TTC549 (cell line): ENCODE measurements around the gene ACMSD.
"Not testable (repeated sequence)": the region's sequence is repeated elsewhere in the genome, so short reads cannot be mapped to it uniquely, and the experiment has no call there.

Source experiments
- FAIRE-seq: peaks from 2 replicates; lab custom pipeline; 2012; peaks lifted over from hg19 to GRCh38; lab: Jason Lieb, UNC

ACMSD gene

DNA sequence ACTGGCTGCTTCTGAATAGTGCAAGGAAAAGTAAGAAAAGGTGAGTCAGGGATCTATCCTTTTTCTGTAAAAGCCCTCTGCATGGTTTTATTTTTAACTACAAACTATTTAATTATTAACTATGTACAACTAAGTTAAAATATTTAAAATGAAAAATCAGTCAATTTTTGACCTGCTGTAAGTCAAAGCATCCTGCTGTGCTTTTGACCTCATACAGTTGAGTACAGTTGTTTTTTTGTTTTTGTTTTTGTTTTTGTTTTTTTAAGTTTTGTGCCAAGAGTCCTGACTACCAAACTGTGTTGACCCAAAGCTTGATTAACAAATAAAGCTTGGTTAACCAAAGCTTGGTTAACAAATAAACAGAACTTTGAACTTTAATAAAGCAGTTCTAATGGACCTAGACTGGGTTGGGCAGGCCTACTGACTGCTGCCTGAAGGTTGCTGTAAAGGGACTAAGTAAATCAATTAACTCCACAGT lies at the start of gene ACMSD:
TSS of gene ACMSD (plus strand) at position 474 of the 478 bp plus-strand sequence. CDS start 67 bp downstream, outside the sequence.
- no peak for FAIRE-seq

DNA sequence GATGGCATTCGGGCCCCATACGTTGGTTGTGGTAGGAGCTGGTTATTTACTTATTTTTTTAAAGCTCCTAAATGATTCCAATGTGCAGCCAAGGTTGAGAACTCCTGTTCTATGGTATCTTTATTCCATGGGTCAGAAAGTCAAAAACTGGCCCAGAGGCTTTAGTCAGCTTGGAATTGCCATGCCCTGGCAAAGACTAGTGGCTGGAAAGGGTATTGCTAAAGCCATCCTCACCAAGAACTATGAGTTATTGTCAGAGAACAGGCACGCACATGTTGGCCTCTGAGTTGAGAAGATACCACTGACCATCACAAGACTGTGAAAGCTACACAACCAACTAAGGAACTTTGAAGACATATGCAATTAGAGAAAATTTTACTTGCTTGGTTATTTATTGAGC lies 47.9 kb upstream of the ACMSD start:
- FAIRE-seq, result no peak

DNA sequence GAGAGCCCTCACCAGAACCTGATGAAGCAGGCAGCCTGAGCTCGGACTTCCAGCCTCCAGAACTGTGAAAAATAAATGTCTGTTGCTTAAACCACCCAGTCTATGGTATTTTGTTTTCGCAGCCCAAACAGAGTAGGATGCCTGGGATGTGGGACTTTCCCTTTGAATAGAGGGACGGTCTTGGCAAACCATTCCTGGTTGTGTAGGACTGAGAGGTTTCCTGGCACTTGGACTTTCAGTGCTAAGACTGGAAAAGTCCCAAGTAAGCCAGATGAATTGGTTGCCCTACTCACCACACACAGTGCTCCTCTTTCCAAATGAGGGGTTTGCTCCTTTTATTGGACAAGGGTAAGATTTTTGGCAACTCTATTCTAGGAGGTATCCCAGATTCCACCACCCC lies 46.8 kb upstream of the ACMSD start:
- no peak for FAIRE-seq

DNA sequence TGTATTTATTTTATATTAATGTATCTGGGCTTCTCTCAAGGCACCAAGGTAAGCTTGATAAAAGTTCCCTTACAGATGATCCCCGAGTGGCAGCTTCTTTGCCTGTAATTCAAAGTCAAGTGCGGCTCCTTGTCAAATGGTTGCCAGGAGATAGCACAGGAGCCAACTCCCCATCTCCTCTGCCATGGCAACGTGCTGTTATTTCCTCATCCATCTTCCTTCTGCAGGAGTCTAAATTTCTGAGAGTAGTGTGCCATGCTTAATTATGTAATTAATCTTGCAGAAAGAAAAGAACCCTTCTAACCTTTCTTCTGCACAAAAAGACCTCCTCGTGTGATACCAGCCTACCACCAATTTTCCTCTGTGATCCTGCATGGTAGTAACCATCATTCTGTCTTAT lies 46.2 kb upstream of the ACMSD start:
- no peak for FAIRE-seq

DNA sequence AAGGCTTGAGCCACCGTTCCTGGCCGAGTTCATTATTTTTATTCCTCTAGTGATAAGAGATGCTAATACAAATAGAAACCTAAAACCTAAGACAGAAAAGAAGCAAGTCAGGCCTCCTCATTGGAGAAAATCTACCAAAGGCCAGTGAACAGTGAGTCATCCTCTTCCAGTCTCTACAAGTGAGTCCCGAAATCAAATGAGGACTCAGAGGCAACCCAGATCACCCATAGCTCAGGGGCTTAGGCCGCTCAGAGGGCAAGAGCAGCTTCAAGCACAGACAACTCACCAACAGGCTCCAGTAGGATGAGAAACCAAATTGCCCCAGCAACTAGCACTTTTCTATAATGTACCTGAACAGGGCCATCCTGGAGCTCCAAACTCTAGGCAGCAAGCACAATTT lies 42.7 kb upstream of the ACMSD start:
- FAIRE-seq, result no peak

GRCh38 chr2:134796373-134796772 lies 42.0 kb upstream of the ACMSD start:
- FAIRE-seq, result no peak

- no peak for FAIRE-seq
Measured at GRCh38 chr2:134799936-134800335, 38.5 kb upstream of the ACMSD start.

DNA sequence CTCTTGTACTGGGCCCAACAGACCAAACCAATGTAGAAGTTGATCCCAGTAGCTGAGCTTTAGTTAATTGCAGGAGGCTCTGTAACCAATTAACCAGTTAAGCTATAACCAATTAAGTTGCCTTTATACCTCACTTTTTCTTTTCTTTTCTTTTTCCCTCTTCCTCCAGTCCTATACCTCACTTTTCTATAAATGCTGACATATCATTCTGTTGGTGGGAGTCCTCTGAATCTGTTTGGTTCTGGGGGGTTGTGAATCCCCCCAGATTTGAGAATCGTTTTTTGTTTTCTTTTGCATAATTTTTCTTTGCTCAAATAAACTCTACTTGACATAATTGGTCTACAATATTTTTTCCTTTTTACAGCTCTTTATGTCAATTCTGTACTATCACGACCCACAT lies 38.1 kb upstream of the ACMSD start:
- FAIRE-seq, result no peak

GRCh38 chr2:134803609-134804405 lies 34.6 kb upstream of the ACMSD start:
- FAIRE-seq, result not testable (repeated sequence)

GRCh38 chr2:134815741-134816140 lies 22.7 kb upstream of the ACMSD start:
- FAIRE-seq, result no peak

GRCh38 chr2:134818321-134818720 lies 20.1 kb upstream of the ACMSD start:
- no peak for FAIRE-seq

- no peak for FAIRE-seq
Measured at GRCh38 chr2:134819334-134819733, 19.1 kb upstream of the ACMSD start.

DNA sequence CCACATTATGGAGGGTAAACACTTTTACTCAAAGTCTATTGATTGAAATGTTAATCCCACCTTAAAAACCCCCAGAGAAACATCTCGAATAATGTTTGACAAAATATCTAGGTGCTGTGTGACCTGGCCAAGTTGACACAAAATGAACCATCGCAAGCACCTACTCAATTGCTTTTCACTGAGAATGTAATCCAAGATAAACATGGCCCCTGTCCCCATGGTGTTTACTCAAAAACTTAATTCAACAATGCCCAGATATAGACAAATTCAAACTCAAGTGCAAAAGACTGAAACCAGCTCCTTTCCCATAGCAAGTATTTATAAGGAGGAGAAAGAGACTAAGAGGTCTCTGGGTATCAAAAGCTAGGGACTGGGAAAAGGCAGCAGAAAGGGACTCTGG lies 15.0 kb upstream of the ACMSD start:
- FAIRE-seq, result no peak

- no peak for FAIRE-seq
Measured at GRCh38 chr2:134823832-134824231, 14.6 kb upstream of the ACMSD start.

DNA sequence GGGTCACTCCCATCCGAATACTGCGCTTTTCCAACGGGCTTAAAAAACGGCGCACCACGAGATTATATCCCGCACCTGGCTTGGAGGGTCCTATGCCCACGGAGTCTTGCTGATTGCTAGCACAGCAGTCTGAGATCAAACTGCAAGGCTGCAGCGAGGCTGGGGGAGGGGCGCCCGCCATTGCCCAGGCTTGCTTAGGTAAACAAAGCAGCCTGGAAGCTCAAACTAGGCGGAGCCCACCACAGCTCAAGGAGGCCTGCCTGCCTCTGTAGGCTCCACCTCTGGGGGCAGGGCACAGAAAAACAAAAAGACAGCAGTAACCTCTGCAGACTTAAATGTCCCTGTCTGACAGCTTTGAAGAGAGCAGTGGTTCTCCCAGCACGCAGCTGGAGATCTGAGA lies 12.7 kb upstream of the ACMSD start:
- not testable (repeated sequence) for FAIRE-seq

GRCh38 chr2:134835471-134835870 lies 2.9 kb upstream of the ACMSD start:
- no peak for FAIRE-seq

GRCh38 chr2:134836986-134837385 lies 1.4 kb upstream of the ACMSD start:
- FAIRE-seq, result no peak

DNA sequence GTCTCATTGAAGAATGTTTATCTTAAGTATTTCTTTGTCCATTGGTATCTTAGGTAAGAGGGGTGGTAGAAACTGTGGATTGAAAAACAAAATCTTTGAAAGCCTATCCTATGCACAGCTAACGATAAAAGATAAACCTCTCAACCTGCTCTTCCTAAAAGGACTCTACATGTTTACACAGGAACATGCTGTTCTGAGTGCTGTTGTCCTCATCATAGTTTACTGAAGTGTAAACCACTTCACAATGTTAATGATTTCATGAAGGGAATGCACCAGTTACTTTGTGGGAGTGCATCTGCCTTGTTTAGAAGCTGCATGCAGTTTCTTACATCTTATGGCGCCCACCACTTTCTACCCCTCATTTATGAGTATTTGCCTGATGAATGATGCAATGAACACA lies 1.2 kb downstream of the ACMSD start:
- FAIRE-seq, result no peak

DNA sequence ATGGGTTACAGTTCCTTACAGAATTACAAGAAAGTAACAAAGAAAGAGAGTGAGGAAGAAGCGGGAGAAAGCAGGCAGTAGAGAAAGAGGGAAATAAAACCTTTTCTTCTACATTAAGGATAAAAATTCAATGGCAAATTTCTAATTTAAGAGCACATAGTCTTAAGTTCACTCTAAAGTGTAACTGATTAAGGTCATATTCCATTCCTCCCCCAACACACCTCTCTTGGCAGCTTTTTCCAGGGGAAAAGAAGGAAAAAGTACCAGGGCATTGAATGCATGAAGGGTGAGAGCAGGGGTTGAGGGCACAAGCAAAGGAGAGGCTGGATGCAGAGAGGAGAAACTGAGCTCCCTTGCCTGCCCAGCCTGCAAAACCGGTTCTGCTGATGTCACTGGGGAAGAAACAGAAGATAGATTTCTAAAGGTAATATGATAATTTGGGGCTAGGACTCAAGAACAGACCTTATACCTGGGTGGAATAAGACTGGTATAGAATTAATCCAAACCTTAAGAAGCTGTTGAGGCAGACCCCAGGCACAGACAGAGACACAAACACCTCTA lies 4.6 kb downstream of the ACMSD start:
- FAIRE-seq, result no peak

DNA sequence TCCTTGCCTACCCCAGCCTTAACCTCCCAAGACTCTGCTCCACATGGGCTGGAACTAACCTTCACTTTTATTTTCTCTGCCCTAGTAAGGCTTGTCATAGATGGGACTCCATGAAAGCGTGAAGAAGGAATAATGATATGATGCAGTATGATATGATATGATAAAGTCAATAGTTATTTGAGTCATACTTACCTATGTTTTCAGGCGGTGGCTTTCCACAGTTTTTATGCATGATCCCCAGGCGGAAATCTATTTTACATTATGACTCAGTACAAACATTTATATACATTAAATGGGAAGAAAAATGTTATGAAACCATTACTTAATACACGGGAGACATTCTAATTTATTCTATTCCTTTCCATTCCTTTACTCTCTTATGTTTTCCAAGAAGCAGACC lies 5.6 kb downstream of the ACMSD start:
- no peak for FAIRE-seq

- no peak for FAIRE-seq
Measured at GRCh38 chr2:134845028-134845427, 6.6 kb downstream of the ACMSD start.

GRCh38 chr2:134845719-134846118 lies 7.3 kb downstream of the ACMSD start:
- no peak for FAIRE-seq

DNA sequence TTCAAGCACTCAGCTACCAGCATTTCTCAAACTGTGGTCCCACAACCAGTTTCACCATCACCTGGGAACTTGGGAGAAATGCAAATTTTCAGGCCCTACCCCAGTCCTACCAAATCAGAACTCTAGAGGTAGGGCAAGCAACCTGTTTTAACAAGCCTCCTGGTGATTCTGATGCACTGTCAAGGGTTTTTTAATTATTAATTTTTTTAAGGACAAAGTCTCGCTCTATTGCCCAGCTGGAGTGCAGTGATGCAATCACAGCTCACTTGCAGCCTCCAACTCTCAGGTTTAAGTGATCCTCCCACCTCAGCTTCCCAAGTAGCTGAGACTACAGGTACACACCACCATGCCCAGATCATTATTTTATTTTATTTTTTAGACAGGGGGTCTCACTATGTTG lies 7.8 kb downstream of the ACMSD start:
- no peak for FAIRE-seq

DNA sequence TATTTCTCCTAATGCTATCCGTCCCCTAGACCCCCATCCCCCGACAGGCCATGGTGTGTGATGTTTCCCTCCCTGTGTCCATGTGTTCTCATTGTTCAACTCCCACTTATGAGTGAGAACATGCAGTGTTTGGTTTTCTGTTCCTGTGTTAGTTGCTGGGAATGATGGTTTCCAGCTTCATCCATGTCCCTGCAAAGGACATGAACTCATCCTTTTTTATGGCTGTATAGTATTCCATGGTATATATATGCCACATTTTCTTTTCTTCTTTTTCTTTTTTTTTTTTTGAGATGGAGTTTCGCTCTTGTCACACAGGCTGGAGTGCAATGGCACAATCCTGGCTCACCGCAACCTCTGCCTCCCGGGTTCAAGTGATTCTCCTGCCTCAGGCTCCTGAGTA lies 9.2 kb downstream of the ACMSD start:
- FAIRE-seq, result not testable (repeated sequence)
